ENCODE results near the gene SLC2A4RG.
A peak's percentile ranks its signal among the peaks of the same experiment; 100 is the strongest.

The SLC2A4RG gene

GRCh38 chr20:63739130-63740069 lies at the start of gene SLC2A4RG:
Gene SLC2A4RG, plus strand, starts transcription at chr20:63739776. Its CDS starts 137 bp downstream, at chr20:63739913.
- peak within 1 kb of the TSS; percentile 63 for H3K4me3 ChIP-seq (ENCODE audit: low read depth, low read length)

GRCh38 chr20:63690003-63690897 lies 49.3 kb upstream of the SLC2A4RG start:
- H3K4me3 ChIP-seq (ENCODE audit: low read depth, low read length): no peak overlapping the region

GRCh38 chr20:63690898-63691710 lies 48.5 kb upstream of the SLC2A4RG start:
- no peak overlapping the region for H3K4me3 ChIP-seq (ENCODE audit: low read depth, low read length)

- H3K4me3 ChIP-seq (ENCODE audit: low read depth, low read length): no peak overlapping the region
Measured at GRCh38 chr20:63691711-63692435, 47.7 kb upstream of the SLC2A4RG start.

GRCh38 chr20:63692436-63693082 lies 47.0 kb upstream of the SLC2A4RG start:
- H3K4me3 ChIP-seq (ENCODE audit: low read depth, low read length): no peak overlapping the region

GRCh38 chr20:63693083-63693732 lies 46.4 kb upstream of the SLC2A4RG start:
- no peak overlapping the region for H3K4me3 ChIP-seq (ENCODE audit: low read depth, low read length)

GRCh38 chr20:63693733-63694583 lies 45.6 kb upstream of the SLC2A4RG start:
- no peak overlapping the region for H3K4me3 ChIP-seq (ENCODE audit: low read depth, low read length)

- H3K4me3 ChIP-seq (ENCODE audit: low read depth, low read length): no peak overlapping the region
Measured at GRCh38 chr20:63694584-63695423, 44.8 kb upstream of the SLC2A4RG start.

GRCh38 chr20:63695424-63696305 lies 43.9 kb upstream of the SLC2A4RG start:
- H3K4me3 ChIP-seq (ENCODE audit: low read depth, low read length): no peak overlapping the region

GRCh38 chr20:63696306-63696627 lies 43.3 kb upstream of the SLC2A4RG start:
- H3K4me3 ChIP-seq (ENCODE audit: low read depth, low read length): no peak overlapping the region

- H3K4me3 ChIP-seq (ENCODE audit: low read depth, low read length): peak within 1 kb of the TSS; percentile 14
Measured at GRCh38 chr20:63696628-63697356, 42.8 kb upstream of the SLC2A4RG start, which contains the start of gene TNFRSF6B. Gene TNFRSF6B, plus strand, starts transcription at chr20:63696652. Its CDS starts 116 bp downstream, at chr20:63696768.

GRCh38 chr20:63697357-63697867 lies 42.2 kb upstream of the SLC2A4RG start:
- H3K4me3 ChIP-seq (ENCODE audit: low read depth, low read length): no peak overlapping the region

- no peak overlapping the region for H3K4me3 ChIP-seq (ENCODE audit: low read depth, low read length)
Measured at GRCh38 chr20:63697868-63698545, 41.6 kb upstream of the SLC2A4RG start.

- H3K4me3 ChIP-seq (ENCODE audit: low read depth, low read length): no peak overlapping the region
Measured at GRCh38 chr20:63698739-63699465, 40.7 kb upstream of the SLC2A4RG start.

Data from iPS-11a (cell line).